PC-3 (cell line): ENCODE results near the gene GDPD3.

Source experiments
- CTCF ChIP-seq: fragments of 300-600 bp; sonication (generic); conservative IDR thresholded peaks from 2 replicates; pipeline ENCODE4 v1.5.1; 2017; ENCODE audit warnings: antibody characterized with exemption, low read depth, mild to moderate bottlenecking, low read length
- EZH2phosphoT487 ChIP-seq: fragments of 300-600 bp; sonication (generic); IDR thresholded peaks from 2 replicates; pipeline ENCODE4 v1.6.1; 2018; ENCODE audit warnings: mild to moderate bottlenecking, antibody characterized with exemption, low read length, borderline replicate concordance

GRCh38 chr16:30084096-30084815 lies 29.1 kb downstream of the GDPD3 start:
- no peak for TF ChIP-seq CTCF
- TF ChIP-seq EZH2phosphoT487 = no peak
